Gastrocnemius medialis (tissue), 4 donors: Measurements from ENCODE around the gene CLPSL2.

Source experiments
- CTCF ChIP-seq, 5 experiments: fragments of 450-650 bp in 3 of 5; fragments of 200-600 bp in 2 of 5; sonication (generic) in 2 of 5; IDR thresholded peaks in 4 of 5; conservative IDR thresholded peaks in 1 of 5; 1 replicate in 4 of 5; 2 replicates in 1 of 5; pipeline ENCODE4 v1.5.1; 2016 to 2019; ENCODE audit warnings: antibody characterized with exemption in 5 of 5, mild to moderate bottlenecking in 3 of 5, moderate library complexity in 3 of 5
- POLR2A ChIP-seq, 2 donors: fragments of 450-650 bp; IDR thresholded peaks; one replicate each; pipeline ENCODE4 v1.6.1; 2017; ENCODE audit warnings: antibody characterized with exemption in 2 of 2, mild to moderate bottlenecking in 2 of 2, moderate library complexity in 2 of 2

- no peak for TF ChIP-seq POLR2A (IDR thresholded peaks at IDR 0.05)
- TF ChIP-seq CTCF (IDR thresholded peaks at IDR 0.05 in 4 of 5, conservative IDR thresholded peaks at IDR 0.05 in 1 of 5): no peak
Measured at GRCh38 chr6:35742842-35743241, 33.6 kb upstream of the CLPSL2 start.
